GM12873 (cell line): ENCODE results near the gene TAF6L.

Experiments
- CTCF ChIP-seq: IDR thresholded peaks from 2 replicates; pipeline ENCODE4 v1.5.1; 2012; ENCODE audit warnings: low read depth, mild to moderate bottlenecking, moderate library complexity, low read length, control low read depth; ENCODE audit not compliant: insufficient read depth; ENCODE audit errors: missing control alignments

The TAF6L gene

GRCh38 chr11:62835336-62835735 is 64.1 kb downstream of the TAF6L start:
- no peak for TF ChIP-seq CTCF
